ENCODE results near the gene KLF1. TPM values are rescaled to one million over a fixed set of nuclear protein-coding genes. Genes with fewer than 3 reads are reported as not detected.

KLF1 gene
- total and polyA plus RNA-seq, 2 of the 13 experiments (the other 11 are each of a cell fraction or from before 2014, with no cell fraction given): not detected

DNA sequence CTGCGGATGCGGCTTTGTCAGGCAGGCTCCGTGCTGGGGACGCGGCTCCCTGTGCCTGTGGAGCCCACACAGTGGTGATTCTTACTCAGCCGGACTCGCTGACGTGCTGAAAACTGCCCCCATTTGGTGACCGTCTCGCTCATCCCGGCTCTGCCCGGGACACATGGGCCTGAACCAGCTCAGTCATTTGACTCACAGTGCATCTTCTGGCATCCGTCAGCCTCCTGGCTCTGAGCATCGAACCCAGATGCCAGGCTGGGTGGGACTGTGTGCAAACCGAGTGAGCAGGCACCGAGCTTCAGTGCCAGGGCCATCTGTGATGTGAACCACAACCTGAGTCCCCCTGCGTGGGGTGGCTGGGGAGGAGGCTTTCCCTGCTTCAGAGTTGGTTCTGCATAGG is 9.5 kb upstream of the KLF1 start:
- FAIRE-seq (no peak), DNase-seq (ENCODE audit: low spot score) (no peak), ATAC-seq (no peak)
- CTCF ChIA-PET (ENCODE audit: low intra/inter-chr PET ratio, low total read pairs): no interaction called here
- TF ChIP-seq, protein P1, sequence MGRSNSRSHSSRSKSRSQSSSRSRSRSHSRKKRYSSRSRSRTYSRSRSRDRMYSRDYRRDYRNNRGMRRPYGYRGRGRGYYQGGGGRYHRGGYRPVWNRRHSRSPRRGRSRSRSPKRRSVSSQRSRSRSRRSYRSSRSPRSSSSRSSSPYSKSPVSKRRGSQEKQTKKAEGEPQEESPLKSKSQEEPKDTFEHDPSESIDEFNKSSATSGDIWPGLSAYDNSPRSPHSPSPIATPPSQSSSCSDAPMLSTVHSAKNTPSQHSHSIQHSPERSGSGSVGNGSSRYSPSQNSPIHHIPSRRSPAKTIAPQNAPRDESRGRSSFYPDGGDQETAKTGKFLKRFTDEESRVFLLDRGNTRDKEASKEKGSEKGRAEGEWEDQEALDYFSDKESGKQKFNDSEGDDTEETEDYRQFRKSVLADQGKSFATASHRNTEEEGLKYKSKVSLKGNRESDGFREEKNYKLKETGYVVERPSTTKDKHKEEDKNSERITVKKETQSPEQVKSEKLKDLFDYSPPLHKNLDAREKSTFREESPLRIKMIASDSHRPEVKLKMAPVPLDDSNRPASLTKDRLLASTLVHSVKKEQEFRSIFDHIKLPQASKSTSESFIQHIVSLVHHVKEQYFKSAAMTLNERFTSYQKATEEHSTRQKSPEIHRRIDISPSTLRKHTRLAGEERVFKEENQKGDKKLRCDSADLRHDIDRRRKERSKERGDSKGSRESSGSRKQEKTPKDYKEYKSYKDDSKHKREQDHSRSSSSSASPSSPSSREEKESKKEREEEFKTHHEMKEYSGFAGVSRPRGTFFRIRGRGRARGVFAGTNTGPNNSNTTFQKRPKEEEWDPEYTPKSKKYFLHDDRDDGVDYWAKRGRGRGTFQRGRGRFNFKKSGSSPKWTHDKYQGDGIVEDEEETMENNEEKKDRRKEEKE (IDR thresholded peaks at IDR 0.05): no peak
- no peak for TF ChIP-seq ZZZ3 (CRISPR knock-in tag; IDR thresholded peaks at IDR 0.05; ENCODE audit: borderline replicate concordance)
- no TSS peak for BruUV-seq (replicated peaks)
- POLR2A ChIA-PET: no interaction called here
- Histone ChIP-seq H3K4me3 (replicated peaks in 1 of 3; ENCODE audit: insufficient read depth in 1 of 3, low read depth in 2 of 3, low read length in 3 of 3) (no peak overlapping the region), H3K9ac (ENCODE audit: insufficient read depth, low read depth, low read length) (no peak overlapping the region), H4K20me1 (ENCODE audit: insufficient read depth, low read length) (no peaks in the 10 kb centered on the region), H3K27me3 (ENCODE audit: control insufficient read depth in 1 of 2, insufficient read depth in 2 of 2, low read length in 2 of 2) (no peaks in the 10 kb centered on the region; a peak in 1 of 5 replicates), H3K79me2 (ENCODE audit: insufficient read depth, low read length) (peaks cover 5% of the 10 kb centered on the region), H3K4me2 (ENCODE audit: low read depth, low read length) (no peak overlapping the region), H3K4me1 (ENCODE audit: insufficient read depth, low read length) (peaks cover 28% of the 10 kb centered on the region), H3K36me3 (replicated peaks in 1 of 2; ENCODE audit: control insufficient read depth in 1 of 2, insufficient read depth in 2 of 2, low read length in 2 of 2) (peaks cover 17 to 36% of the 10 kb centered on the region in 2 experiments; a peak in 4 of 5 replicates), H3K27ac (ENCODE audit: extremely low read length, insufficient read depth, low read length) (no peak overlapping the region), H3K9me3 (ENCODE audit: low read length) (no peaks in the 10 kb centered on the region), H2AFZ (ENCODE audit: low read length) (no peak overlapping the region)
- WGBS (ENCODE audit: low lambda C conversion rate): 98% methylated on average over 9 of the region's 17 CpGs
- in situ Hi-C loops (cut with HindIII; ENCODE audit: extremely low pct_ligation_motif_present, low pct_unique_long_range_greater_than_20kb) (no loop called here), intact Hi-C loops (cut with micrococcal nuclease; ENCODE audit: unreplicated experiment) (no loop called here)

DNA sequence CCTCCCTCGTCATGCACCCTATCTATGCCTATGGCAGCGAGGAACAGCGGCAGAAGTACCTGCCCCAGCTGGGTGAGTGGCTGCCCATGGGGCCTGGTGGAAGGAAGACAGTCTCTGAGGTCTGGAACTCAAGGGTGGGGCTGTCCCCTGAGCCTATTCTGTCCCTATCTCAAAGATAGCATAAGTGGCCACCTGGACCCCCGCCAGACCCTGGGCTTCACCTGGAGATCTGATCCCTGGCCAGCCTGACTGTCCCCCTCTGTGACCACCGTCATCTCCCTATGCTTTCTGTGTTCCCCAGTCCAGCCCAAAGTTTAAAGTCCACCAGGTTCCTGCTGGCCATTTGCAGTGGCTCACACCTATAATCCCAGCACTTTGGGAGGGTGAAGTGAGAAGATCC is 6.6 kb upstream of the KLF1 start:
- Histone ChIP-seq H3K36me3 (replicated peaks in 1 of 2; ENCODE audit: control insufficient read depth in 1 of 2, insufficient read depth in 2 of 2, low read length in 2 of 2) (peaks cover 16 to 31% of the 10 kb centered on the region in 2 experiments; a peak in 4 of 5 replicates), H3K27me3 (ENCODE audit: control insufficient read depth in 1 of 2, insufficient read depth in 2 of 2, low read length in 2 of 2) (peaks cover 0 to 3% of the 10 kb centered on the region in 2 experiments; a peak in 1 of 5 replicates), H4K20me1 (ENCODE audit: insufficient read depth, low read length) (no peaks in the 10 kb centered on the region), H3K9me3 (ENCODE audit: low read length) (no peaks in the 10 kb centered on the region), H3K79me2 (ENCODE audit: insufficient read depth, low read length) (peaks cover 8% of the 10 kb centered on the region), H3K4me3 (replicated peaks in 1 of 3; ENCODE audit: insufficient read depth in 1 of 3, low read depth in 2 of 3, low read length in 3 of 3) (no peak overlapping the region), H3K9ac (ENCODE audit: insufficient read depth, low read depth, low read length) (no peak overlapping the region), H2AFZ (ENCODE audit: low read length) (no peak overlapping the region), H3K4me1 (ENCODE audit: insufficient read depth, low read length) (peaks cover 28% of the 10 kb centered on the region), H3K4me2 (ENCODE audit: low read depth, low read length) (no peak overlapping the region), H3K27ac (ENCODE audit: extremely low read length, insufficient read depth, low read length) (no peak overlapping the region)
- ChIA-PET CTCF (ENCODE audit: low intra/inter-chr PET ratio, low total read pairs) (no interaction called here), POLR2A (no interaction called here)
- no peak for FAIRE-seq
- DNase-seq (ENCODE audit: low spot score): no peak
- TF ChIP-seq CCAR2 (optimal IDR thresholded peaks at IDR 0.05; ENCODE audit: low read depth, low read length): no peak
- TF ChIP-seq ZNF790 (CRISPR knock-in tag; IDR thresholded peaks at IDR 0.05; ENCODE audit: borderline replicate concordance): no peak
- no peak for TF ChIP-seq SSRP1 (CRISPR knock-in tag; IDR thresholded peaks at IDR 0.05)
- TF ChIP-seq ZIK1 (CRISPR knock-in tag; IDR thresholded peaks at IDR 0.05; ENCODE audit: borderline replicate concordance, low read depth): no peak
- no peak for TF ChIP-seq KAT8 (CRISPR knock-in tag; IDR thresholded peaks at IDR 0.05)
- TF ChIP-seq, protein P2, sequence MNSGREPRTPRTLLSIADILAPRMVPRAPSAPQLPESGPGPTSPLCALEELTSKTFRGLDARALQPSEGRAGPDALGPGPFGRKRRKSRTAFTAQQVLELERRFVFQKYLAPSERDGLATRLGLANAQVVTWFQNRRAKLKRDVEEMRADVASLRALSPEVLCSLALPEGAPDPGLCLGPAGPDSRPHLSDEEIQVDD (CRISPR knock-in tag; IDR thresholded peaks at IDR 0.05; ENCODE audit: borderline replicate concordance): no peak
- TF ChIP-seq, protein P3, sequence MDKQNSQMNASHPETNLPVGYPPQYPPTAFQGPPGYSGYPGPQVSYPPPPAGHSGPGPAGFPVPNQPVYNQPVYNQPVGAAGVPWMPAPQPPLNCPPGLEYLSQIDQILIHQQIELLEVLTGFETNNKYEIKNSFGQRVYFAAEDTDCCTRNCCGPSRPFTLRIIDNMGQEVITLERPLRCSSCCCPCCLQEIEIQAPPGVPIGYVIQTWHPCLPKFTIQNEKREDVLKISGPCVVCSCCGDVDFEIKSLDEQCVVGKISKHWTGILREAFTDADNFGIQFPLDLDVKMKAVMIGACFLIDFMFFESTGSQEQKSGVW (CRISPR knock-in tag; IDR thresholded peaks at IDR 0.05; ENCODE audit: borderline replicate concordance): no peak
- no peak for TF ChIP-seq THAP11 (CRISPR knock-in tag; IDR thresholded peaks at IDR 0.05)
- no TSS peak for BruUV-seq (replicated peaks)
- ATAC-seq: no peak
- in situ Hi-C loops (cut with HindIII; ENCODE audit: extremely low pct_ligation_motif_present, low pct_unique_long_range_greater_than_20kb) (no loop called here), intact Hi-C loops (cut with micrococcal nuclease; ENCODE audit: unreplicated experiment) (no loop called here)
- WGBS (ENCODE audit: low lambda C conversion rate): 86% methylated on average over 2 of the region's 5 CpGs
